HepG2 (cell line): Measurements from ENCODE around the gene CNNM3. TPM values are rescaled to one million over a fixed set of nuclear protein-coding genes. Genes with fewer than 3 reads are reported as not detected.

Experiments used
- EEA1 ChIP-seq: sonication (generic); formaldehyde crosslinking; IDR thresholded peaks from 2 replicates; pipeline ENCODE4 v1.5.1; 2020; ENCODE audit warnings: mild to moderate bottlenecking, missing genetic modification reagents, borderline replicate concordance
- FOXP1 ChIP-seq, 2 experiments: fragments of 450-650 bp in 1 of 2; IDR thresholded peaks; 2 replicates each; pipeline ENCODE4 v1.6.1; 2017 to 2018; ENCODE audit warnings: antibody characterized with exemption in 1 of 2
- HCFC1 ChIP-seq: fragments of 150-350 bp; IDR thresholded peaks from 2 replicates; pipeline ENCODE4 v1.6.1; 2014; ENCODE audit warnings: low read depth, low read length
- HMGA1 ChIP-seq: sonication (generic); formaldehyde crosslinking; conservative IDR thresholded peaks from 2 replicates; pipeline ENCODE4 v1.4.0; 2020; ENCODE audit warnings: missing genetic modification reagents
- KDM6A ChIP-seq: IDR thresholded peaks from 2 replicates; pipeline ENCODE4 v1.6.1; 2016; ENCODE audit warnings: low read depth
- KLF16 ChIP-seq, 2 experiments: sonication (generic) in 1 of 2; formaldehyde crosslinking in 1 of 2; IDR thresholded peaks; 2 replicates each; pipeline versions ENCODE4 v1.6.1 to v1.8.0; 2016 to 2023; ENCODE audit warnings: missing genetic modification reagents in 2 of 2, missing compliant biosample characterization in 1 of 2
- KLF9 ChIP-seq: IDR thresholded peaks from 2 replicates; pipeline ENCODE4 v1.6.1; 2016; ENCODE audit warnings: low read depth
- MIER2 ChIP-seq: IDR thresholded peaks from 2 replicates; pipeline ENCODE4 v1.6.1; 2016; ENCODE audit warnings: missing biosample characterization, missing genetic modification reagents
- MIER3 ChIP-seq: IDR thresholded peaks from 2 replicates; pipeline ENCODE4 v1.6.1; 2016; ENCODE audit warnings: missing compliant biosample characterization, borderline replicate concordance
- NFKBIZ ChIP-seq: IDR thresholded peaks from 2 replicates; pipeline ENCODE4 v1.6.1; 2018; ENCODE audit warnings: missing genetic modification reagents, missing compliant biosample characterization
- NR3C1 ChIP-seq: sonication (generic); formaldehyde crosslinking; IDR thresholded peaks from 2 replicates; pipeline ENCODE4 v1.4.0; 2020; ENCODE audit warnings: missing genetic modification reagents
- PHB2 ChIP-seq: fragments of 450-650 bp; IDR thresholded peaks from 2 replicates; pipeline ENCODE4 v1.6.1; 2018; ENCODE audit not compliant: partially characterized antibody
- SIN3B ChIP-seq: fragments of 150-350 bp; IDR thresholded peaks from 2 replicates; pipeline ENCODE4 v1.6.1; 2014; ENCODE audit warnings: low read length
- TEAD3 ChIP-seq: optimal IDR thresholded peaks from 2 replicates; pipeline ENCODE3; 2016; ENCODE audit warnings: borderline replicate concordance
- U2AF1 ChIP-seq: fragments of 200-400 bp; formaldehyde crosslinking; optimal IDR thresholded peaks from 2 replicates; pipeline ENCODE3; 2017; ENCODE audit warnings: mild to moderate bottlenecking, low read depth, low read length
- ZBTB21 ChIP-seq: sonication (generic); formaldehyde crosslinking; IDR thresholded peaks from 2 replicates; pipeline ENCODE4 v1.4.0; 2020; ENCODE audit warnings: missing genetic modification reagents
- ZFP36 ChIP-seq: fragments of 150-350 bp; IDR thresholded peaks from 2 replicates; pipeline ENCODE4 v1.6.1; 2018; ENCODE audit warnings: borderline replicate concordance, low read length, low read depth; ENCODE audit not compliant: partially characterized antibody
- ZNF124 ChIP-seq: sonication (generic); formaldehyde crosslinking; IDR thresholded peaks from 2 replicates; pipeline ENCODE4 v1.4.0; 2020; ENCODE audit warnings: missing genetic modification reagents
- ZNF530 ChIP-seq: sonication (generic); formaldehyde crosslinking; IDR thresholded peaks from 2 replicates; pipeline ENCODE4 v1.5.0; 2020; ENCODE audit warnings: low read depth, mild to moderate bottlenecking, missing genetic modification reagents
- ZNF782 ChIP-seq: sonication (generic); formaldehyde crosslinking; IDR thresholded peaks from 2 replicates; pipeline ENCODE4 v1.4.0; 2020; ENCODE audit warnings: missing genetic modification reagents, mild to moderate bottlenecking, borderline replicate concordance
- polyA plus RNA-seq, 8 experiments: library from polyadenylated mRNA; depleted of rRNA in 3 of 8; stranded (reverse) in 7 of 8; unstranded in 1 of 8; fragments of >200 nt; fragmentation: Illumina TruSeq in 4 of 8; extraction: Trizol in 4 of 8; gene quantifications; 2 replicates each; pipeline versions ENCODE4 v1.2.1 to v1.2.3, GENCODE V29; 2011 to 2016; ENCODE audit warnings: low read depth in 4 of 8, missing spikeins in 1 of 8, mixed read lengths in 1 of 8; ENCODE audit not compliant: insufficient read depth in 1 of 8
- total RNA-seq, 5 experiments: library from RNA; depleted of rRNA; stranded (reverse); fragments of >200 nt; fragmentation: Illumina TruSeq; extraction: Trizol; gene quantifications; 2 replicates each; pipeline ENCODE4 v1.2.3, GENCODE V29; 2016; ENCODE audit warnings: low read depth in 1 of 5
- TF ChIP-seq, protein P1 (sequence below): sonication (generic); formaldehyde crosslinking; IDR thresholded peaks from 2 replicates; pipeline ENCODE4 v1.4.0; 2020; ENCODE audit warnings: low read depth, mild to moderate bottlenecking, missing genetic modification reagents
- TF ChIP-seq, protein P2 (sequence below): sonication (generic); formaldehyde crosslinking; IDR thresholded peaks from 2 replicates; pipeline ENCODE4 v1.4.0; 2020; ENCODE audit warnings: missing genetic modification reagents
- TF ChIP-seq, protein P3 (sequence below), 2 experiments: sonication (generic) in 1 of 2; formaldehyde crosslinking in 1 of 2; IDR thresholded peaks; 2 replicates each; pipeline versions ENCODE4 v1.6.1 to v1.9.0; 2014 to 2022; ENCODE audit warnings: antibody characterized with exemption in 1 of 2, borderline replicate concordance in 1 of 2, inconsistent platforms in 1 of 2, low read depth in 1 of 2, missing genetic modification reagents in 1 of 2

The CNNM3 gene
- total and polyA plus RNA-seq, 2 of the 13 experiments (the other 11 are each of a cell fraction or from before 2014, with no cell fraction given) = 21.2 to 27.9 TPM

DNA sequence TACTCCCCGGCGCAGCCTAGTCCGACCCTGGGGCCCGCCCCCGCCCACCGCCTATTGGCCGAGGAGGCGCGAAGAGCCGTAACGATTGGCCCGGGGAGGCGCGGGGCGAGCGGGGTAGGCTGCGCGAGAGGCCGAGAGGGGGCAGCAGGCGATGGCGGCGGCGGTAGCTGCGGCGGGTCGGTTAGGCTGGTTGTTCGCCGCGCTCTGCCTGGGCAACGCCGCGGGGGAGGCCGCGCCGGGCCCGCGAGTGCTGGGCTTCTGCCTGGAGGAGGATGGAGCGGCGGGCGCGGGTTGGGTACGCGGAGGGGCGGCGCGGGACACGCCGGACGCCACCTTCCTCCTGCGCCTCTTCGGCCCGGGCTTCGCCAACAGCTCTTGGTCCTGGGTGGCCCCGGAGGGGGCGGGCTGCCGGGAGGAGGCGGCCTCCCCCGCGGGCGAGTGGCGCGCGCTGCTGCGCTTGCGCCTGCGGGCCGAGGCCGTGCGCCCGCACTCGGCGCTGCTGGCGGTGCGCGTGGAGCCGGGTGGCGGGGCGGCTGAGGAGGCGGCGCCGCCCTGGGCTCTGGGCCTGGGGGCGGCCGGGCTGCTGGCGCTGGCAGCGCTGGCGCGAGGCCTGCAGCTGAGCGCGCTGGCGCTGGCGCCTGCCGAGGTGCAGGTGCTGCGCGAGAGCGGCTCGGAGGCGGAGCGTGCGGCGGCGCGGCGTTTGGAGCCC, at the start of gene CNNM3 (continued):
- TF ChIP-seq ZFP36 (peak; percentile 91), MIER3 (0 out of 2 replicates have a peak, but pooled peaks have one; percentile 41), HCFC1 (peak; percentile 37; the same call in 1 of the 2 replicates), SIN3B (no peak), KLF9 (CRISPR knock-in tag) (0 out of 2 replicates have a peak, but pooled peaks have one; percentile 46), NFKBIZ (CRISPR knock-in tag) (peak; percentile 70; the same call in 1 of the 2 replicates), PHB2 (no peak), ZBTB21 (CRISPR knock-in tag) (no peak), HMGA1 (CRISPR knock-in tag) (no peak), EEA1 (CRISPR knock-in tag) (peak; percentile 85), KDM6A (CRISPR knock-in tag) (no peak), U2AF1 (peak; percentile 44), ZNF530 (CRISPR knock-in tag) (0 out of 2 replicates have a peak, but pooled peaks have one; percentile 21), KLF16 (CRISPR knock-in tag; IDR thresholded peaks at IDR 0.05) (peak in 1 of 2 experiments; percentile 79; a peak in 2 of 4 replicates), FOXP1 (IDR thresholded peaks at IDR 0.05) (0 out of 2 replicates have a peak, but pooled peaks have one; percentile 22), FOXP1 (CRISPR knock-in tag; IDR thresholded peaks at IDR 0.05) (peak; percentile 73), NR3C1 (CRISPR knock-in tag) (no peak), ZNF782 (CRISPR knock-in tag) (no peak), MIER2 (CRISPR knock-in tag) (no peak), TEAD3 (CRISPR knock-in tag) (peak; percentile 69), ZNF124 (no peak)
- TF ChIP-seq, protein P1, sequence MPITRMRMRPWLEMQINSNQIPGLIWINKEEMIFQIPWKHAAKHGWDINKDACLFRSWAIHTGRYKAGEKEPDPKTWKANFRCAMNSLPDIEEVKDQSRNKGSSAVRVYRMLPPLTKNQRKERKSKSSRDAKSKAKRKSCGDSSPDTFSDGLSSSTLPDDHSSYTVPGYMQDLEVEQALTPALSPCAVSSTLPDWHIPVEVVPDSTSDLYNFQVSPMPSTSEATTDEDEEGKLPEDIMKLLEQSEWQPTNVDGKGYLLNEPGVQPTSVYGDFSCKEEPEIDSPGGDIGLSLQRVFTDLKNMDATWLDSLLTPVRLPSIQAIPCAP = 0 out of 2 replicates have a peak, but pooled peaks have one; percentile 85
- TF ChIP-seq, protein P2, sequence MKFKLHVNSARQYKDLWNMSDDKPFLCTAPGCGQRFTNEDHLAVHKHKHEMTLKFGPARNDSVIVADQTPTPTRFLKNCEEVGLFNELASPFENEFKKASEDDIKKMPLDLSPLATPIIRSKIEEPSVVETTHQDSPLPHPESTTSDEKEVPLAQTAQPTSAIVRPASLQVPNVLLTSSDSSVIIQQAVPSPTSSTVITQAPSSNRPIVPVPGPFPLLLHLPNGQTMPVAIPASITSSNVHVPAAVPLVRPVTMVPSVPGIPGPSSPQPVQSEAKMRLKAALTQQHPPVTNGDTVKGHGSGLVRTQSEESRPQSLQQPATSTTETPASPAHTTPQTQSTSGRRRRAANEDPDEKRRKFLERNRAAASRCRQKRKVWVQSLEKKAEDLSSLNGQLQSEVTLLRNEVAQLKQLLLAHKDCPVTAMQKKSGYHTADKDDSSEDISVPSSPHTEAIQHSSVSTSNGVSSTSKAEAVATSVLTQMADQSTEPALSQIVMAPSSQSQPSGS (CRISPR knock-in tag) = 0 out of 2 replicates have a peak, but pooled peaks have one; percentile 16
- TF ChIP-seq, protein P3, sequence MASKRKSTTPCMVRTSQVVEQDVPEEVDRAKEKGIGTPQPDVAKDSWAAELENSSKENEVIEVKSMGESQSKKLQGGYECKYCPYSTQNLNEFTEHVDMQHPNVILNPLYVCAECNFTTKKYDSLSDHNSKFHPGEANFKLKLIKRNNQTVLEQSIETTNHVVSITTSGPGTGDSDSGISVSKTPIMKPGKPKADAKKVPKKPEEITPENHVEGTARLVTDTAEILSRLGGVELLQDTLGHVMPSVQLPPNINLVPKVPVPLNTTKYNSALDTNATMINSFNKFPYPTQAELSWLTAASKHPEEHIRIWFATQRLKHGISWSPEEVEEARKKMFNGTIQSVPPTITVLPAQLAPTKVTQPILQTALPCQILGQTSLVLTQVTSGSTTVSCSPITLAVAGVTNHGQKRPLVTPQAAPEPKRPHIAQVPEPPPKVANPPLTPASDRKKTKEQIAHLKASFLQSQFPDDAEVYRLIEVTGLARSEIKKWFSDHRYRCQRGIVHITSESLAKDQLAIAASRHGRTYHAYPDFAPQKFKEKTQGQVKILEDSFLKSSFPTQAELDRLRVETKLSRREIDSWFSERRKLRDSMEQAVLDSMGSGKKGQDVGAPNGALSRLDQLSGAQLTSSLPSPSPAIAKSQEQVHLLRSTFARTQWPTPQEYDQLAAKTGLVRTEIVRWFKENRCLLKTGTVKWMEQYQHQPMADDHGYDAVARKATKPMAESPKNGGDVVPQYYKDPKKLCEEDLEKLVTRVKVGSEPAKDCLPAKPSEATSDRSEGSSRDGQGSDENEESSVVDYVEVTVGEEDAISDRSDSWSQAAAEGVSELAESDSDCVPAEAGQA (IDR thresholded peaks at IDR 0.05; ENCODE audit: low read depth) = 0 out of 2 replicates have a peak, but pooled peaks have one; percentile 41
- TF ChIP-seq, protein P3 (CRISPR knock-in tag; IDR thresholded peaks at IDR 0.05; ENCODE audit: borderline replicate concordance) = no peak; the same call in 1 of the 2 replicates
